ENCODE results near the gene MLLT11.
"Not testable (repeated sequence)": the region's sequence is repeated elsewhere in the genome, so short reads cannot be mapped to it uniquely, and the experiment has no call there.

The MLLT11 gene

GRCh38 chr1:151055581-151055980, 4.6 kb upstream of the MLLT11 start:
- no peak for DNase-seq (ENCODE audit: extremely low read depth in 1 of 2, low read depth in 1 of 2)

DNA sequence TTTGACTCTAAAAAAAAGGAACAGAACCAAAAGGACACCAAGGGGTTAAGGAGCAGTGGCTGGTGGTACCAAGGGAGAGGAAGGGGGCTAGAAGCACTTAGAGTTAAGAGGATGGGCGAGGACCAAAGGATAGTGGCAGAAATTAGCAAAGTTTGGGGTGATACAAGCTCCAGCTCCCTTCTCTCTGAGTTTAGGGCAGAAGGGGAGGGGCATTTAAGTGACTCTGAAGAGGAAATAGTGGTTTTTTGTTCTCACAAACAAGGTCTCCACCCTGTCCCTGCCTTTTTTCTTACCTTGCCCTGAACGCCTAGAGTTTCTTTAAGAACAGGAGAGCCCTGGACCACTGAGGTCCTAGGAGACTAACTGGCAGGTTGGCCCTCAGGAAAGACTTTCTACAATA, 4.0 kb upstream of the MLLT11 start:
- DNase-seq (ENCODE audit: extremely low read depth in 1 of 2, low read depth in 1 of 2) = no peak

GRCh38 chr1:151058692-151059091, 1.5 kb upstream of the MLLT11 start:
- DNase-seq (ENCODE audit: extremely low read depth in 1 of 2, low read depth in 1 of 2) = no peak

DNA sequence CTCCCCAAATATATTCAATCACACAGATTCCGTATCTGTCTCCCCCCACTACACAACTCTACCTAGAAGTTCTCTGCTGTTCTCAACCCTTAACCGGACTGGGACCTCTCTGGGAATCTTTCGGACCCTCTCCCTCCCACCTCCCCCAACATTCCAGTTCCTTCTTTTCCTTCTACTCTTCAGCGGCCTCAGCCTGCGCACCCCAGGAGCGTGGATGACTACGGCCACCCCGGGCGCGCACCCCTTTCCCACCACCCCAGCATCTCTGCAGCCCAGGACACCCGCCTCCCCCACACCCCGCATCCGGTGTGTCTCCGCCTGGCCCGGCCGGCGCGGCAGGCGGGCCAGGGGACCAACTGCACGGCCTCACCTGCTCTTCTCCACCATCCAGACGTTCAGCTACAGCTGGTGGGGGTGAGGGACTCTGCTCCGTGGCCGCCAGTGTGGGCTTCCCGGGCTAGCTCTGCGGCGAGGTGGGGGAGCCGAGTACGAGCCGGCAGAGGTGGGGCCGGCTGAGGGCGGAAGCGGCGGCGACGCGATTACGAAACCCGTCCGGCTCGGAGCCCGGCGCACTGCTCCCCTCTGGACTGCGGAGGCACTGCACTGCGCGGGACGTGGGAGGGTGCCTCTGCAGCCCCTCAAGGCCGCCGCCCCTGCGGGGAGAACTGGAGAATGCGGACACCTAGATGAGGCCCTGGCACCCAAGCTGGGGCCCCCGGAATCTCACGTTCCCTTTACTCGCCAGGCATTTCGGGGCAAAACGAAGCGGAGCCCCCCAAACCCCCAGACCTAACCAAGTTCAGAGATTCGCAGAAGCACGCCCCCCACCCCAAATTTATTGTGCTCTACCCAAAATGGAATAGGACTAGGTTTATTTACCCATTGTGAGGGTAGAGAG, 839 bp upstream of the MLLT11 start, which contains the start of gene CDC42SE1:
CDC42SE1 (minus strand) TSS at position 514 of the 898 bp plus-strand sequence. CDS start 3,892 bp downstream, outside the sequence.
- DNase-seq (ENCODE audit: extremely low read depth in 1 of 2, low read depth in 1 of 2) = peak; percentile 53 to 72

DNA sequence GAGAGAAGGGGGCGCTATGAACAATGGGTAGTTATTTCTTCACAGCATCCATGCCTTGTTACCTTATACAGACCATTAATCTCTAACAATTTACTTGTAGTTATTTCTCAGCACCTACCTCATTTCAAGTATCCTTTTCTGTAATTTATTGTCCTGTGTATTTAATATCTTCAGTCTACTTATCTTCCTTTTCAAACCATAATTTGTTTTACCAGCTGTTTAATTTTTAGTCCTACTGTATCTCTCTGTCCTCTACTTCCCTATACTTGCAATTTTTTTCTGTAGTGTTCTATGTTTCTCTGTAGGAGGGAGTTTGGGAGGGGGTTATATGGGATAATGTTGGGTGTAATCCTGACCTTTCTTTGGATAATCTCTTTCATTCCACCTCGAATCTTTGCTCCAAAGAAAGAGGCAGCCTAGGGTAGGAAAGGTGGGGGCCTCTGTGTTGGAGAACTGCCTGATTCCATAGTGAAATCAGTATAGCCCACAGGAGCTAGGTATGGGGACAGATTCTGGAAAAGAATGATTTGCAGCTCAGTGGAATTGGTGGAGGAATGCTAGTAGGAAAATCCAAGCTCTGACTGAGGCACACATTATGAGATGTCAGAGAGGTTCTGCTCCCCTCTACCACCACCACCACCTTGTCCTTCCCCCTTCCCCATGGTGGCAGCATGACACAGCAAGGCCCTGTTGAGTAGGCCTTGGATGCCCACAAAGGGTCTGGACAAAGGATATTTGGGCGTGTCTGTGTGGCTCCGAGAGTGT, 642 bp downstream of the MLLT11 start:
- DNase-seq (ENCODE audit: extremely low read depth in 1 of 2, low read depth in 1 of 2) = no peak

DNA sequence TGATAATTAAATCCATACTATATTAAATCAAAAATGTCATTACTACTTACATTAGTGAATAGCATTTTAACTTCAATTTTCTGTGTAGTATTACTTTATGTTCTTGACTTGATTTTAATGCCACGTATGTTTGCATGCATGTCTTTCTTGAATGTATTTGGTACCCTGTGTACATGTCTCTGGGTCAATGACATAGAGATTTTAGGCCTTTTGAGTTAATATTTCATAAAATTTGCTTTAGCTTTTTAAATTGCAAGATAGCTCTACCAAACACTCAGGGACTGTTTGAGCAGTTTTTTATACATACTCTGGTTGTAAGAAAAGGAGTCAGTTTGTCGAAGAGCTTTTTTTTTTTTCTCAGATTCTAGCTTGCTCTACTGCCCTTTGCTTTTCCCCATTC, 1.5 kb downstream of the MLLT11 start:
- DNase-seq (ENCODE audit: extremely low read depth in 1 of 2, low read depth in 1 of 2) = no peak

GRCh38 chr1:151062741-151063371, 2.7 kb downstream of the MLLT11 start:
- DNase-seq (ENCODE audit: extremely low read depth in 1 of 2, low read depth in 1 of 2) = no peak

- no peak for DNase-seq (ENCODE audit: extremely low read depth in 1 of 2, low read depth in 1 of 2)
These were observed 5.0 kb downstream of the MLLT11 start for GRCh38 chr1:151065089-151065645.

- no peak for DNase-seq (ENCODE audit: extremely low read depth in 1 of 2, low read depth in 1 of 2)
These were observed 7.0 kb downstream of the MLLT11 start for GRCh38 chr1:151067185-151067584.

GRCh38 chr1:151069103-151069486, 8.9 kb downstream of the MLLT11 start:
- no peak for DNase-seq (ENCODE audit: extremely low read depth in 1 of 2, low read depth in 1 of 2)

DNA sequence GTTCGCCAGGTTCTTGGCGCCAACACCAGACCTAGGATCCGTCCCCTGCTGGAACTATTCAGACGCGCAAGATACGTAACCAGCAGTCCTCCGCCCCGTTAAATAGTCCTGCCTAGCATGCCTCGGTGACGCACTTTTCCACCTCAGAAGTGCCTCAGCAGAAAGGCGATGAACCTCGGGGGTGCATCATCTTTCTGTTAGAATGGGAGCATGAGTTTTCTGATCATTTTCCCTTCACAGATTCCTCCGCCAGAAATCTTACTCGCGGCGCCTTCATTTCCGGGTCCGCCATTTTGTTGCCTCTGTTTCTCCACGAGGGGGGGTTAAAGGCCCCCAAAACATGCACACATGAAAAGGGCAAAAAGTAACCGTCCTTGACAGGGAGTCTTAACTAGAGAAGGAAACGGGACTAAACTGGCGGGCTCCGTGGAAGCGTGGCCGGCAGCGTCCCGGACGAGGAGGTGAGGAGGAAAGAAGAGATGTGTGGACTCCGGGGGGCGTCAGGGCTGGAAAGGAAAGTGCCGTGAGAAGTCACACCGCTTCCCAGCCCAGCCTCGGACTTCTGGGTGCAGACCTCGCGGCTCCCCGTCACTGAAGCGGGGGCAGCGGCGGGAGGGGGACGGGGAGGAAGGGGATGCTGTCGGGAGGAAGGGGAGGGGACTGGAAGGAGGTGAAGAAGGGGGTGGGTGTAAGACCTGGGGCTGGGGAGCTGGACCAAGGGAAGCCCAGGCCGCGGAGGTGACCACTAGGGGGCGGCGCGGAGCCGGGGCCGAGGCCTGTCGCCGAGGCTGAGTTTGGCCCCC, 10.5 kb downstream of the MLLT11 start, which contains the start of gene GABPB2:
GABPB2 (plus strand) TSS at position 288 of the 803 bp plus-strand sequence. CDS start 17,429 bp downstream, outside the sequence.
- DNase-seq (ENCODE audit: extremely low read depth in 1 of 2, low read depth in 1 of 2) = peak; percentile 78 to 80

GRCh38 chr1:151072224-151072623, 12.0 kb downstream of the MLLT11 start:
- no peak for DNase-seq (ENCODE audit: extremely low read depth in 1 of 2, low read depth in 1 of 2)

- no peak for DNase-seq (ENCODE audit: extremely low read depth in 1 of 2, low read depth in 1 of 2)
These were observed 25.9 kb downstream of the MLLT11 start for GRCh38 chr1:151085953-151086559.

DNA sequence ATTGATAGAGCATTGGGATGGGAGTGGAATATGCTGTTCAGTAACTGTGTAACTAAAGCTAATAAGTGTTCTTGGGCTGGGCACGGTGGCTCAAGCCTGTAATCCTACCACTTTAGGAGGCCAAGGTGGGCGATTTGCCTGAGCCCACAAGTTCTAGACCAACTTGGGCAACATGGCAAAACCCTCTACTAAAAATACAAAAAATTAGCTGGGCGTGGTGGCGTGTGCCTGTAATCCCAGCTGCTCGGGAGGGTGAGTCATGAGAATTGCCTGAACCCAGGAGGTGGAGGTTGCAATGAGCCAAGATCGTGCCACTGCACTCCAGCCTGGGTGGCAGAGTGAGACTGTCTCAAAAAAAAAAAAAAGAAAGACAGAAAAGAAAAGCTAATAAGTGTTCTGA, 37.2 kb downstream of the MLLT11 start:
- DNase-seq (ENCODE audit: extremely low read depth in 1 of 2, low read depth in 1 of 2) = not testable (repeated sequence)

- DNase-seq (ENCODE audit: extremely low read depth in 1 of 2, low read depth in 1 of 2) = no peak
These were observed 37.9 kb downstream of the MLLT11 start for GRCh38 chr1:151098126-151098525.

- no peak for DNase-seq (ENCODE audit: extremely low read depth in 1 of 2, low read depth in 1 of 2)
These were observed 44.4 kb downstream of the MLLT11 start for GRCh38 chr1:151104630-151105029.

GRCh38 chr1:151106894-151107293, 46.7 kb downstream of the MLLT11 start:
- DNase-seq (ENCODE audit: extremely low read depth in 1 of 2, low read depth in 1 of 2) = no peak

- DNase-seq (ENCODE audit: extremely low read depth in 1 of 2, low read depth in 1 of 2) = no peak
These were observed 48.1 kb downstream of the MLLT11 start for GRCh38 chr1:151108331-151108730.

- DNase-seq (ENCODE audit: extremely low read depth in 1 of 2, low read depth in 1 of 2) = no peak
These were observed 53.7 kb downstream of the MLLT11 start for GRCh38 chr1:151113877-151114276.
